Measurements from ENCODE around the gene FAM9A.

FAM9A gene

GRCh38 chrX:8801041-8801599, at the start of gene FAM9A:
FAM9A (minus strand) TSS chrX:8801383; CDS start chrX:8800171, 1,212 bp downstream.
- no peak for DNase-seq (ENCODE audit: low read depth)

DNA sequence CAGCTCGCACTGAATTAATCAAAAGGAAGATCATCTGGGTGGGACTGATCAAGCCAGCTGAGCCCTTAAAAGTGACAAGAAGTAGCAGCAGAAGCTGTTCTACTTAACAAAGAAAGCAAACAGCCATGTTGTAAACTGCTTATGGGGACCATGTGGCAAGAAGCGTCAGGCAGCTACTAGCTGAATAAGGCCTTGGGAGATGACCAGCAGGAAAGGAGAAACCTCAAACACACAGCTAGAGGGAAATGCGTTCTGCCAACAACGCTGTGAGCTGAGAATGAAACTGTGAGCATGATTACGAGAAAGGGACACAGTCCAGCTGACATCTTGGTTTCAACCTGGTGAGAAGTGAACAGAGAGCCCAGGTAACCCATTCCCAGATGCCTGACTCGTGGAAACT, 49.3 kb upstream of the FAM9A start:
- DNase-seq (ENCODE audit: low read depth), result no peak

- DNase-seq (ENCODE audit: low read depth), result no peak
Measured at GRCh38 chrX:8849945-8850344, 48.8 kb upstream of the FAM9A start.

DNA sequence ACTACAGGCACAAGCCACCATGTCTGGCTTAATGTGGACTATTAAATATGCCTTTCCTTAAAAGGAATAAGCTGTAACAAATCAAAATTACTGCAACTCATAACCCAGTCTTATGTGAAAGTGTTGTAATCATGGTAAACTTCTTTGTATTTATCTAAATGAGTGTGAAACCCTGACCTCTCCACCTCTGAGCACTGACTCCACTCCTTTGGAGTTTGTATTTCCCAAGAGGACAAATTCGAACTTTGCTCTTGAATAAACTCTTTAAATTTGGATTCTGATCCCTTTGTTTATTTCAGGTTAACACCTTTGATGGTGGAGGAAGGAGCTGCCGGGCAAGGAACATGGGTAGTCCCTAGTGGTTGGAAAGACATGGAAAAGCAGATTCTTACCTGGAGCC, 48.3 kb upstream of the FAM9A start:
- no peak for DNase-seq (ENCODE audit: low read depth)

GRCh38 chrX:8848911-8849310, 47.7 kb upstream of the FAM9A start:
- no peak for DNase-seq (ENCODE audit: low read depth)

DNA sequence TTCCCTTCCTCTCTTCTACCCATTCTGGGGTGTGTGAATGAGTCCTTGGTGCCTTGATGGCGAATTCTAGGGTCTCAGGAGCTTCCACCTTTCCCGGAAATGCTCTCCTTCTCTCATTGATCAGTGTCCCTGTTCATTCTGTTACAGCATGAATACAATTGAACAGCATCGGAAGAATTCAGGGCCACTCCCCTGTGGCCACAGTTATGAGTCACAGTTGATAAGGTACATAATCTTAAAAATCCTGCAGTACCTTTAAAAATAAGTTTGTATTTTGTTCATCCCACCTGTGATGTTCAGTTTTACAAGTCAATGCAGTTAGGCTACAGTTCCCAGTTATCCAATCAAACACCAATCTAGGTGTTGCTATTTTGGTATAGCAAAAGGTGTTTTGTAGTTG, 47.3 kb upstream of the FAM9A start:
- DNase-seq (ENCODE audit: low read depth), result no peak

DNA sequence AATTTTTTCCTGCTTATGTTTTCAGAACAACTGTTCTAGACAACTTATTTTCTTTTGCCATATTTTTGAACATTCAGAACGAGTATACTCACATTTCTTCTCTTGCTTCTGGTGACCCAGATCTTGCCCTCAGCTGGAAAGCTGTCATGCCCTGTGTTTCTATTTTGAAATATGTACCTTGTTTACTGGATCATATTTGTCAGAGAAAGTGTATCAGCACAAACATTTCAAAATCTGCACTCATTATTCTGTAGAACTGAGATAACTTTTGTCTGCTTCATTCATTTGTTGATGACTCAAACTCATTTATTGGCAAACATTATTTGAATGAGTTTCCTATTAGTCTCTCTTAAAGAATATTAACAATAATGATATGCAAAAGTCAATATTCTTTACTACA, 46.2 kb upstream of the FAM9A start:
- no peak for DNase-seq (ENCODE audit: low read depth)

DNA sequence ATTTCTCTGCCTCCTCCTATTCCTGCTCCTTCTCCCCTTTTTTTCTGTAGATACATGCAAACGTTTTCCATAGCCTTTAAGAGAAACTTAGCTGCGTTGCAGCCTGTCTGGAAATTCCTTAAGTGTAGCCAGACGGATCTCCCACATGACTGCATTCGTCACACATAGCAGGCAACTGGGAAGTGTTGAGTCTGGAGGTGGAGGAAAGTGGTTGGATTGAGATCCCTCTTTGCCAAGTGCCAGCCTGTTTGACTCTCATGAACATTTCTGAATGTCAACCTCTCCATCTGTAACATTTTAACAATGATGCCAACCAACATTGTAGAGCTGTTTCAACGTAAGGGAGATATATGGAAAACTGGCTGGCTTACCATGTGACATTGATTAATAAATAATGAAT, 45.1 kb upstream of the FAM9A start:
- no peak for DNase-seq (ENCODE audit: low read depth)

DNA sequence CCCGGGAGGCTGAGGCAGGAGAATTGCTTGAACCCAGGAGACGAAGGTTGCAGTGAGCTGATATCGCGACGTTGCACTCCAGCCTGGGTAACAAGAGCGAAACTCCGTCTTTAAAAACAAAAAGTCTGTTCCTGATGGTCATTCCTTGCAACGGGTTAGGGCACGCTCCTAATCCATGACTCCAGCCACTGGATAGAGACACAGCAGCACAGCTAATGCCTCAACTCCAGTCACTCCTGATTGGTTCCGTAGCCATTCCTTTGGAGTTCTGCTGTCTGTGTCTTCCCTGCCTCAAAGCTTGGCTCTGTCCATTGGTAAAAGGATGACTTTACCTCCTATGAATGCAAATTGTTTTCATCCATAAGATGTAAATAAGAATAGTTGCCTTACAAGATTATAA, 44.3 kb upstream of the FAM9A start:
- no peak for DNase-seq (ENCODE audit: low read depth)

- DNase-seq (ENCODE audit: low read depth), result no peak
Measured at GRCh38 chrX:8845060-8845459, 43.9 kb upstream of the FAM9A start.

DNA sequence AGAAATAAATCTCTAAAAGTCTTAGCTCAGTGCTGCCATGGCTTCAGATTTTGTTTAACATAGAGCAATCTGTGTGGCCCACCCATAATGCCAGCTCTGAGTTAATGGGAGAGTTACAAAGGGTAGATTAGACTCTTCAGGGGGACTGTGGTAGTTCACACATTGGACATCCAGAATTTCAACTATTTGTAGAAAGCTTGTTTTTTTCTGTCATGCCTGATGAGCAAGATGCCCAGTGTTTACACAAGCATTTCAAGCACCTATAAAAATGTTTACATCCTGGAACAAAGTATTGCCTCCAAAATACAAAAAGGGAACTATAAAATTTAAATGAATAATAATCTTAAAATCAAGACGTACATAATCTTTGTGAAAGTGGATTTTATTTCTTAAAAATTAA, 43.0 kb upstream of the FAM9A start:
- DNase-seq (ENCODE audit: low read depth), result no peak

- no peak for DNase-seq (ENCODE audit: low read depth)
Measured at GRCh38 chrX:8841911-8842310, 40.7 kb upstream of the FAM9A start.

- DNase-seq (ENCODE audit: low read depth), result no peak
Measured at GRCh38 chrX:8834392-8834791, 33.2 kb upstream of the FAM9A start.

- no peak for DNase-seq (ENCODE audit: low read depth)
Measured at GRCh38 chrX:8832582-8833378, 31.6 kb upstream of the FAM9A start.

DNA sequence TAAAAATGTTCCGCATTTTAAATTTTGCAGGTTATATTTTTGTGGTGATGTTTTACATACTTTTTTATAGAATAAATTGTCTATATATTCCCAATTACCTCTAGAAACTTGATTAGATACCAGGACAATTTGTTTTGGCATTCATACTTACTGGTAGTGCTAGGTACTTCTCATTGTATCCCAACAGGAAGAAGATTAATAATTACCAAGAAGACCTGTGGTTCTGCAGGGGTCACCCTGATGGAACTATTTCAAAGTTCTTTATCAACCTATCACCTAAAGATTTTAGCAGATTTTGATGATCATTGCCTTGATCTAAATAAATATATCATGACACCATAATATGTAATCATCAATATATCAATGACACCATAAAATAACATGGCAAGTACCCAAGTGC, 22.5 kb upstream of the FAM9A start:
- no peak for DNase-seq (ENCODE audit: low read depth)

GRCh38 chrX:8822002-8822401, 20.8 kb upstream of the FAM9A start:
- DNase-seq (ENCODE audit: low read depth), result no peak

DNA sequence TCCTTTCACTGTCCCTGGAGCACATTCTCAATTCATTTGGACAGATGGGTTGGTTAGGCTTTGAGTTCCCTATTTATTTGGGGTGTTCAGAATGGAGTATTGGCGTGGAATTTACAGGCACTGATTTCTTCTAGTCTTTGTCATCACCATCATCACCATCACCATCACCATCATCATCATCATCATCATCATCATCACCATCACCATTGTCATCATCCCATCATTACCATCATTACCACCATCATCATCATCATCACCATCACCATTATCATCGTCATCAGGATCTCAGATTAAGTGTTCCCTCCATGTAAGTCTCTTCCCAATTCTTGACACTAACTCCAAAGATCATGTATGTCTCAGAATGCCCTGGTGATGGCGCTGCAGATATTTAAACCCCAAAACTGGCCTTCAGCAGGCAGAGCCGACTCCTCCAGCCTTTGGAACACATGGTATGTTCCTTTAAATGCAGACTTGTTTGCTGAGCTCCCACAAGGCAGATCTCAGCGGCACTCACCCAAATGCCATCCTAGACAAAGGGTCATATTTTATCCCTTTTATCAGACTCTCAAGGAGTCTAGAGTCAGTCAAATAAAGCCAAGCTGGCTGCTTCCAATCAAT, 19.8 kb upstream of the FAM9A start:
- no peak for DNase-seq (ENCODE audit: low read depth)

GRCh38 chrX:8815460-8816065, 14.4 kb upstream of the FAM9A start:
- DNase-seq (ENCODE audit: low read depth), result no peak

DNA sequence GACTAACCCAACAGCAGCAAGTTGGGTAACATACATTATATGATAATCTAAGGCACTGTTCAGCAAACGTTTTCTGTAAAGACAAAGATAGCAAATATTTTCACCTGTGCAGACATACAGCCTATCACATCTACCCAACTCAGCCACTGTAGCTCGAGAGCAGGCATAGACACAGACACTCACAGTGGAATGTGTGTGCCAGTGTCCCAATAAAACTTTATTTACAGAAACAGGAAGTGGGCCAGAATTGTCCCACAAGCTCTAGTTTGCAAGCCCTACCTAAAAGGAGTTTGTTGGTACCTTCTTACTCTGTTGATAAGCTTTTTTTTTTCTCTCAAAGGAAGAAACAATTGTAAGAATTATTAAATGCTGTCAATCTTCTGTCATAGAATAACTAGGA, 11.9 kb upstream of the FAM9A start:
- no peak for DNase-seq (ENCODE audit: low read depth)

DNA sequence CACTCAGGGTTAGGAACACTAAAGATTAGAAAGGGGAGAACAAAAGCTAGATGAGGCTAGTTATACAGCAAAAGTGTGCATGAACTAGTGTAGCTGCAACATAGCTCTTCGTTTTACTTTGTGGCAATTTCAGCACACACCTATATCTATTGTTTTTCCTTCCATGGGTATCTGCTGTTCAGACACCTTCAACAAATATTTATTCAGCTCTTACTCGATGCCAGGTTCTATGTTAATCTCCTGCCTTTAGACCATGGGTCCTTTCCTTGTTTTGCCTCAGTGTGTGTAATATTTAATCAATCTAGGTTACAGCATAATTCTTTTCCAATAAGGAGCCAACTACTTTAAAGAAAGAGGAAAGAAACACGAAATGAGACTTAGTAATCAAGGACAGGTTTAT, 10.4 kb upstream of the FAM9A start:
- no peak for DNase-seq (ENCODE audit: low read depth)

- no peak for DNase-seq (ENCODE audit: low read depth)
Measured at GRCh38 chrX:8808661-8809060, 7.5 kb upstream of the FAM9A start.

DNA sequence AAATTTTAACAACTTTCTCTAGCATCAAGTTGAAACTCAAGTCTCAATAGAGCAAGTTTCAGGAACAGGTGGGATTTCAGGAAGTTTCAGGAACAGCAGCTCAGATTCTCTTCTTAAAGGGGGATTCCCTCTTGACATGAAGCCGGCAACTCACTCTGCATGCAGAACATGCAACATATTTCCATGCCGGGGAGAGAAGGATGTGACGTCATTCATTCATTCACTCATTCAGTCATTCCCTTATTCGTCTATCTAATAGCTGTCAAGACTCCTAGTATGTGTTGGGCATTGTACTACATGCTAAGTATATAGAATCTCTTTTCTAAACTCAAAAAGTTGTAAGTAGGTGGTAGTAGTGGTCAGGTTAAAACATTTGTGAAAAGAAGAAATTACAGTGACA, 4.8 kb upstream of the FAM9A start:
- no peak for DNase-seq (ENCODE audit: low read depth)

GRCh38 chrX:8805046-8805445, 3.9 kb upstream of the FAM9A start:
- DNase-seq (ENCODE audit: low read depth), result no peak

All from activated T-cell treated with anti-CD3 and anti-CD28 coated beads for 48 hours (primary cell).